GM18873 (cell line): ENCODE data around the gene BCKDHB.
"Not testable (repeated sequence)": the region's sequence is repeated elsewhere in the genome, so short reads cannot be mapped to it uniquely, and the experiment has no call there.

Experiments used
- ATAC-seq: cut with Tn5 transposase; IDR thresholded peaks from one replicate; pipeline ENCODE4 v1.9.1; 2021; ENCODE audit warnings: mild to moderate bottlenecking, moderate library complexity, moderate number of reproducible peaks; ENCODE audit not compliant: unreplicated experiment, low FRiP score

BCKDHB gene

GRCh38 chr6:80250391-80250997, 144.0 kb downstream of the BCKDHB start:
- ATAC-seq: no peak

GRCh38 chr6:80251321-80251720, 144.8 kb downstream of the BCKDHB start:
- no peak for ATAC-seq

- ATAC-seq: no peak
Measured at GRCh38 chr6:80254716-80255115, 148.2 kb downstream of the BCKDHB start.

GRCh38 chr6:80256691-80257090, 150.2 kb downstream of the BCKDHB start:
- ATAC-seq: no peak

- ATAC-seq: no peak
Measured at GRCh38 chr6:80259118-80259517, 152.6 kb downstream of the BCKDHB start.

- ATAC-seq: no peak
Measured at GRCh38 chr6:80263585-80263984, 157.1 kb downstream of the BCKDHB start.

GRCh38 chr6:80268865-80269730, 162.6 kb downstream of the BCKDHB start:
- no peak for ATAC-seq

GRCh38 chr6:80271074-80271473, 164.6 kb downstream of the BCKDHB start:
- no peak for ATAC-seq

GRCh38 chr6:80272988-80273387, 166.5 kb downstream of the BCKDHB start:
- ATAC-seq: no peak

- no peak for ATAC-seq
Measured at GRCh38 chr6:80276861-80277260, 170.4 kb downstream of the BCKDHB start.

GRCh38 chr6:80277501-80277900, 171.0 kb downstream of the BCKDHB start:
- no peak for ATAC-seq

GRCh38 chr6:80280262-80281010, 174.0 kb downstream of the BCKDHB start:
- no peak for ATAC-seq

GRCh38 chr6:80282913-80283554, 176.6 kb downstream of the BCKDHB start:
- no peak for ATAC-seq

- no peak for ATAC-seq
Measured at GRCh38 chr6:80287112-80287511, 180.6 kb downstream of the BCKDHB start.

- no peak for ATAC-seq
Measured at GRCh38 chr6:80287607-80288006, 181.1 kb downstream of the BCKDHB start.

GRCh38 chr6:80289727-80290126, 183.3 kb downstream of the BCKDHB start:
- ATAC-seq: no peak

GRCh38 chr6:80294531-80294930, 188.1 kb downstream of the BCKDHB start:
- ATAC-seq: not testable (repeated sequence)

GRCh38 chr6:80302716-80303115, 196.2 kb downstream of the BCKDHB start:
- no peak for ATAC-seq

- ATAC-seq: no peak
Measured at GRCh38 chr6:80304014-80304413, 197.5 kb downstream of the BCKDHB start.

- ATAC-seq: no peak
Measured at GRCh38 chr6:80314531-80314930, 208.1 kb downstream of the BCKDHB start.
